Liver (tissue), 3 donors: Measurements from ENCODE around the gene CCNYL1.

ENCODE experiments used
- ATF3 ChIP-seq: IDR thresholded peaks from 2 replicates; pipeline ENCODE4 v1.6.1; 2016; ENCODE audit warnings: antibody characterized with exemption
- CTCF ChIP-seq: fragments of 150-350 bp; IDR thresholded peaks from 2 replicates; pipeline ENCODE4 v1.5.1; 2017; ENCODE audit warnings: improper control_type of control experiment, low read depth, low read length; ENCODE audit not compliant: missing input control
- FOXA1 ChIP-seq: IDR thresholded peaks from 2 replicates; pipeline ENCODE4 v1.6.1; 2016; ENCODE audit warnings: antibody characterized with exemption
- HNF4A ChIP-seq, 2 donors: conservative IDR thresholded peaks; 2 replicates each; pipeline ENCODE4 v1.6.1; 2016; ENCODE audit warnings: antibody characterized with exemption in 2 of 2, mild to moderate bottlenecking in 2 of 2
- JUND ChIP-seq, 2 donors: IDR thresholded peaks; 2 replicates each; pipeline ENCODE4 v1.6.1; 2016; ENCODE audit warnings: antibody characterized with exemption in 2 of 2
- RAD21 ChIP-seq, 2 donors: IDR thresholded peaks; 2 replicates each; pipeline ENCODE4 v1.6.1; 2016; ENCODE audit warnings: antibody characterized with exemption in 2 of 2, mild to moderate bottlenecking in 2 of 2
- RXRA ChIP-seq, 2 donors: IDR thresholded peaks; 2 replicates each; pipeline ENCODE4 v1.6.1; 2017 to 2018; ENCODE audit warnings: antibody characterized with exemption in 2 of 2, mild to moderate bottlenecking in 1 of 2
- SP1 ChIP-seq: IDR thresholded peaks from 2 replicates; pipeline ENCODE4 v1.6.1; 2018; ENCODE audit warnings: antibody characterized with exemption, mild to moderate bottlenecking
- TAF1 ChIP-seq: conservative IDR thresholded peaks from 2 replicates; pipeline ENCODE4 v1.6.1; 2016; ENCODE audit warnings: antibody characterized with exemption, mild to moderate bottlenecking
- YY1 ChIP-seq: IDR thresholded peaks from 2 replicates; pipeline ENCODE4 v1.6.1; 2016; ENCODE audit warnings: antibody characterized with exemption, mild to moderate bottlenecking
- TF ChIP-seq, protein P1 (sequence below): IDR thresholded peaks from 2 replicates; pipeline ENCODE4 v1.6.1; 2016; ENCODE audit warnings: antibody characterized with exemption
- TF ChIP-seq, protein P2 (sequence below): IDR thresholded peaks from 2 replicates; pipeline ENCODE4 v1.6.1; 2016; ENCODE audit warnings: antibody characterized with exemption
- TF ChIP-seq, protein P3 (sequence below): IDR thresholded peaks from 2 replicates; pipeline ENCODE4 v1.6.1; 2016; ENCODE audit warnings: antibody characterized with exemption, mild to moderate bottlenecking
- donor health status: healthy.
- donor health status: healthy.

DNA sequence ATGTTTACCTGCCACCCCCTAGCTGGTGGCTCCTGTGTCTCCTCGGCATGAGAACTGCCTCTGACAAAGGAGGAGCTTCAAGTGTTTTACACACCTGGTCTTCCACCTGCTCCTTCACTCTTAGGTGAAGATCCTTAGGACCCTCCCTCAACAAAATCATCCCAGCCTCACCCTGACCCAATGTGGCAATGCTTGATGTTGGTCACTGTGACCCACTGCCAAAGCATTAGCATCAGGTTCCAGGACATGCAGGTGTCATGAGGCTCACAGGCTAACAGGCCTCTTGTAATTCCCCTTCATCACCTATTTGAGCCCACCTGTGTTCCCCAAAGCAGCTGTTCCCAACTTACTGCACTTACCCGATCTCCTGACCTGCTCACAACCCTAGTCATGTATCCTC lies 48.5 kb downstream of the CCNYL1 start:
- TF ChIP-seq TAF1 (no peak), CTCF (no peak), JUND (IDR thresholded peaks at IDR 0.05) (no peak), RAD21 (IDR thresholded peaks at IDR 0.05) (no peak), HNF4A (conservative IDR thresholded peaks at IDR 0.05) (no peak), ATF3 (no peak), SP1 (no peak), YY1 (no peak), RXRA (IDR thresholded peaks at IDR 0.05) (no peak), FOXA1 (no peak)
- TF ChIP-seq, protein P1, sequence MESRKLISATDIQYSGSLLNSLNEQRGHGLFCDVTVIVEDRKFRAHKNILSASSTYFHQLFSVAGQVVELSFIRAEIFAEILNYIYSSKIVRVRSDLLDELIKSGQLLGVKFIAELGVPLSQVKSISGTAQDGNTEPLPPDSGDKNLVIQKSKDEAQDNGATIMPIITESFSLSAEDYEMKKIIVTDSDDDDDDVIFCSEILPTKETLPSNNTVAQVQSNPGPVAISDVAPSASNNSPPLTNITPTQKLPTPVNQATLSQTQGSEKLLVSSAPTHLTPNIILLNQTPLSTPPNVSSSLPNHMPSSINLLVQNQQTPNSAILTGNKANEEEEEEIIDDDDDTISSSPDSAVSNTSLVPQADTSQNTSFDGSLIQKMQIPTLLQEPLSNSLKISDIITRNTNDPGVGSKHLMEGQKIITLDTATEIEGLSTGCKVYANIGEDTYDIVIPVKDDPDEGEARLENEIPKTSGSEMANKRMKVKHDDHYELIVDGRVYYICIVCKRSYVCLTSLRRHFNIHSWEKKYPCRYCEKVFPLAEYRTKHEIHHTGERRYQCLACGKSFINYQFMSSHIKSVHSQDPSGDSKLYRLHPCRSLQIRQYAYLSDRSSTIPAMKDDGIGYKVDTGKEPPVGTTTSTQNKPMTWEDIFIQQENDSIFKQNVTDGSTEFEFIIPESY, result no peak
- TF ChIP-seq, protein P2, sequence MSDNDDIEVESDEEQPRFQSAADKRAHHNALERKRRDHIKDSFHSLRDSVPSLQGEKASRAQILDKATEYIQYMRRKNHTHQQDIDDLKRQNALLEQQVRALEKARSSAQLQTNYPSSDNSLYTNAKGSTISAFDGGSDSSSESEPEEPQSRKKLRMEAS, result no peak
- TF ChIP-seq, protein P3, sequence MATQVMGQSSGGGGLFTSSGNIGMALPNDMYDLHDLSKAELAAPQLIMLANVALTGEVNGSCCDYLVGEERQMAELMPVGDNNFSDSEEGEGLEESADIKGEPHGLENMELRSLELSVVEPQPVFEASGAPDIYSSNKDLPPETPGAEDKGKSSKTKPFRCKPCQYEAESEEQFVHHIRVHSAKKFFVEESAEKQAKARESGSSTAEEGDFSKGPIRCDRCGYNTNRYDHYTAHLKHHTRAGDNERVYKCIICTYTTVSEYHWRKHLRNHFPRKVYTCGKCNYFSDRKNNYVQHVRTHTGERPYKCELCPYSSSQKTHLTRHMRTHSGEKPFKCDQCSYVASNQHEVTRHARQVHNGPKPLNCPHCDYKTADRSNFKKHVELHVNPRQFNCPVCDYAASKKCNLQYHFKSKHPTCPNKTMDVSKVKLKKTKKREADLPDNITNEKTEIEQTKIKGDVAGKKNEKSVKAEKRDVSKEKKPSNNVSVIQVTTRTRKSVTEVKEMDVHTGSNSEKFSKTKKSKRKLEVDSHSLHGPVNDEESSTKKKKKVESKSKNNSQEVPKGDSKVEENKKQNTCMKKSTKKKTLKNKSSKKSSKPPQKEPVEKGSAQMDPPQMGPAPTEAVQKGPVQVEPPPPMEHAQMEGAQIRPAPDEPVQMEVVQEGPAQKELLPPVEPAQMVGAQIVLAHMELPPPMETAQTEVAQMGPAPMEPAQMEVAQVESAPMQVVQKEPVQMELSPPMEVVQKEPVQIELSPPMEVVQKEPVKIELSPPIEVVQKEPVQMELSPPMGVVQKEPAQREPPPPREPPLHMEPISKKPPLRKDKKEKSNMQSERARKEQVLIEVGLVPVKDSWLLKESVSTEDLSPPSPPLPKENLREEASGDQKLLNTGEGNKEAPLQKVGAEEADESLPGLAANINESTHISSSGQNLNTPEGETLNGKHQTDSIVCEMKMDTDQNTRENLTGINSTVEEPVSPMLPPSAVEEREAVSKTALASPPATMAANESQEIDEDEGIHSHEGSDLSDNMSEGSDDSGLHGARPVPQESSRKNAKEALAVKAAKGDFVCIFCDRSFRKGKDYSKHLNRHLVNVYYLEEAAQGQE, result no peak
